Spleen (tissue), 11 donors: ENCODE data around the gene CAMK1D. TPM values are rescaled to one million over a fixed set of nuclear protein-coding genes. Genes with fewer than 3 reads are reported as not detected.
"Not testable (repeated sequence)": the region's sequence is repeated elsewhere in the genome, so short reads cannot be mapped to it uniquely, and the experiment has no call there.

Experiments used
- DNase-seq: peaks from one replicate; pipeline ENCODE4 v3.0.0-alpha.2; 2020
- H3K27ac ChIP-seq, 8 donors: fragments of 200-600 bp; sonication (generic) in 7 of 8; 1 replicate in 4 of 8; 2 replicates in 4 of 8; pipeline versions ENCODE4 v1.5.0 to v1.8.0; 2016 to 2021; ENCODE audit warnings: inconsistent platforms in 4 of 8, mild to moderate bottlenecking in 4 of 8, moderate library complexity in 1 of 8
- H3K27me3 ChIP-seq, 7 donors: fragments of 200-600 bp; sonication (generic) in 6 of 7; replicated peaks in 1 of 7; 1 replicate in 4 of 7; 2 replicates in 3 of 7; pipeline versions ENCODE4 v1.5.0 to v1.8.0; 2016 to 2021; ENCODE audit warnings: inconsistent platforms in 3 of 7, mild to moderate bottlenecking in 1 of 7
- H3K36me3 ChIP-seq, 6 donors: fragments of 200-600 bp; sonication (generic) in 5 of 6; 1 replicate in 4 of 6; 2 replicates in 2 of 6; pipeline versions ENCODE4 v1.5.0 to v1.8.0; 2016 to 2021; ENCODE audit warnings: inconsistent platforms in 2 of 6
- H3K4me1 ChIP-seq, 6 donors: fragments of 200-600 bp; sonication (generic) in 5 of 6; 1 replicate in 3 of 6; 2 replicates in 3 of 6; pipeline versions ENCODE4 v1.5.0 to v1.8.0; 2016 to 2021; ENCODE audit warnings: inconsistent platforms in 3 of 6
- H3K4me3 ChIP-seq, 8 donors: fragments of 200-600 bp; sonication (generic) in 7 of 8; 1 replicate in 4 of 8; 2 replicates in 4 of 8; pipeline versions ENCODE4 v1.5.0 to v1.8.0; 2016 to 2021; ENCODE audit warnings: inconsistent platforms in 4 of 8, mild to moderate bottlenecking in 4 of 8, moderate library complexity in 2 of 8
- H3K9me3 ChIP-seq, 8 donors: fragments of 200-600 bp; sonication (generic) in 7 of 8; 1 replicate in 4 of 8; 2 replicates in 4 of 8; pipeline versions ENCODE4 v1.5.0 to v1.8.0; 2016 to 2021; ENCODE audit warnings: inconsistent platforms in 4 of 8
- CTCF ChIP-seq, 11 experiments: fragments of 200-600 bp in 7 of 11; fragments of 450-650 bp in 4 of 11; sonication (generic) in 4 of 11; IDR thresholded peaks in 8 of 11; conservative IDR thresholded peaks in 3 of 11; 1 replicate in 7 of 11; 2 replicates in 4 of 11; pipeline versions ENCODE4 v1.4.0 to v1.8.0; 2016 to 2021; ENCODE audit warnings: antibody characterized with exemption in 11 of 11, inconsistent platforms in 4 of 11, mild to moderate bottlenecking in 1 of 11
- POLR2A ChIP-seq, 3 donors: fragments of 450-650 bp; IDR thresholded peaks; one replicate each; pipeline ENCODE4 v1.5.1; 2017; ENCODE audit warnings: antibody characterized with exemption in 3 of 3, mild to moderate bottlenecking in 1 of 3
- POLR2AphosphoS5 ChIP-seq, 3 donors: sonication (generic); formaldehyde crosslinking; IDR thresholded peaks; one replicate each; pipeline ENCODE4 v1.5.1; 2017; ENCODE audit warnings: antibody characterized with exemption in 3 of 3
- WGBS, 5 donors: extraction: QIAGEN DNeasy Blood & Tissue Kit in 3 of 5; methylation state at CpG; one replicate each; pipeline versions ENCODE4 v1.1.5 to v1.1.7; 2013 to 2018; 5-methylcytosine and 5-hydroxymethylcytosine counted together
- intact Hi-C: fragments of 100-400 bp; cut with DNase I; formaldehyde crosslinking; loops from one replicate; pipeline ENCODE4 v1.15.0; 2023; ENCODE audit warnings: low total_unique reads
- polyA plus RNA-seq, 3 donors: library from polyadenylated mRNA; stranded (reverse); fragments of 200-250 nt; gene quantifications; one replicate each; pipeline ENCODE4 v1.2.1, GENCODE V29; 2013
- total RNA-seq, 7 donors: library from RNA; depleted of rRNA in 3 of 7; stranded (reverse); fragments of >200 nt in 3 of 7; fragmentation: NEBNext Ultra II Directional in 4 of 7; extraction: Animal tissue kit (Norgen Biotek cat#: 25700) in 4 of 7; gene quantifications; one replicate each; pipeline versions ENCODE4 v1.1.0 to v1.2.1, GENCODE V29; 2016 to 2021
- donor health status: healthy with polysubstance abuse.
- donor health status: DM: no; HTN: no; CAD: no; lungs with moderate emphysema.
- donor health status: DM: no; HTN: no; CAD: no.
- donor health status: Bipolar disorder and iron deficiency.
- donor health status: healthy.
- donor health status: DM: no; HTN: no; CAD: no.
- donor health status: DM: yes; HTN: yes; CAD: no.

The CAMK1D gene
- total and polyA plus RNA-seq, 10 donors = 6.8 to 34.5 (median 20.0) TPM

GRCh38 chr10:12849319-12850181 is 500.2 kb downstream of the CAMK1D start:
- 17 to 37% (median 19%) methylated on average over 19 to 20 of the region's 20 CpGs for WGBS, 5 donors
- Histone ChIP-seq H3K4me1 (peaks cover 0 to 23% (median 9%) of the 10 kb centered on the region in 6 donors), H3K4me3 (no peak overlapping the region), H3K27ac (no peak overlapping the region), H3K9me3 (no peaks in the 10 kb centered on the region), H3K27me3 (peaks cover 0 to 37% (median 0%) of the 10 kb centered on the region in 7 donors), H3K36me3 (no peaks in the 10 kb centered on the region)
- TF ChIP-seq POLR2A (IDR thresholded peaks at IDR 0.05) (no peak), CTCF (IDR thresholded peaks at IDR 0.05 in 8 of 11, conservative IDR thresholded peaks at IDR 0.05 in 3 of 11) (no peak), POLR2AphosphoS5 (IDR thresholded peaks at IDR 0.05) (no peak)
- intact Hi-C loops = no loop called here
- no peak for DNase-seq

DNA sequence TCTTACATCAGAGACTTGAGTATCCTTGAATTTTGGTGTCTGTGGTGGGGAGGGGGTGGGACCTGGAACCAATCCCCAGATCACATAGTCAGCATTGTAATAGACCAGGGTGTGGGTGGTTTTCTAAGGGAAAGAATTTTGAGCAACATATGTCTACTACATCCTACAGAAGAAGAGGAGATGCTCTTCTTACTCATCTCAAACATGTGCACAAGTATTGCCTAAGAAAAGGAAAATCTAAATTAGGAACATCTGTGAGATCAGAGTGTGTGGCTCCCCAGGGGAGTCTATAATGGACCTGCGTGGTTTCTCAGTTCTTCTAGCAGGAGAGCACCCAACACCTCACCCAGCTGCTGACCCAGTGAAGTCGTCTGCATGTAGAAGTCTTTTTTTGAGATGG is 503.3 kb downstream of the CAMK1D start:
- WGBS, 5 donors = 67 to 91% (median 73%) methylated on average over 2 of the region's 2 CpGs
- intact Hi-C loops = no loop called here
- H3K4me1 ChIP-seq = peaks cover 0 to 14% (median 5%) of the 10 kb centered on the region in 6 donors
- peaks cover 0 to 34% (median 0%) of the 10 kb centered on the region in 7 donors for H3K27me3 ChIP-seq
- H3K4me3 ChIP-seq = no peak overlapping the region
- DNase-seq = no peak
- H3K9me3 ChIP-seq = no peaks in the 10 kb centered on the region
- no peaks in the 10 kb centered on the region for H3K36me3 ChIP-seq
- H3K27ac ChIP-seq = no peak overlapping the region
- TF ChIP-seq CTCF (IDR thresholded peaks at IDR 0.05 in 8 of 11, conservative IDR thresholded peaks at IDR 0.05 in 3 of 11) = no peak
- TF ChIP-seq POLR2AphosphoS5 (IDR thresholded peaks at IDR 0.05) = no peak
- TF ChIP-seq POLR2A (IDR thresholded peaks at IDR 0.05) = no peak

GRCh38 chr10:12854988-12855387 is 505.6 kb downstream of the CAMK1D start:
- Histone ChIP-seq H3K4me1 (peaks cover 0 to 1% (median 0%) of the 10 kb centered on the region in 6 donors), H3K27me3 (peaks cover 0 to 11% (median 0%) of the 10 kb centered on the region in 7 donors), H3K9me3 (no peaks in the 10 kb centered on the region), H3K4me3 (no peak overlapping the region), H3K36me3 (no peaks in the 10 kb centered on the region), H3K27ac (no peak overlapping the region)
- no peak for DNase-seq
- intact Hi-C loops = no loop called here
- TF ChIP-seq POLR2A (IDR thresholded peaks at IDR 0.05) (no peak), CTCF (IDR thresholded peaks at IDR 0.05 in 8 of 11, conservative IDR thresholded peaks at IDR 0.05 in 3 of 11) (no peak), POLR2AphosphoS5 (IDR thresholded peaks at IDR 0.05) (no peak)
- WGBS, 5 donors = 37 to 87% (median 42%) methylated on average over 2 of the region's 2 CpGs

DNA sequence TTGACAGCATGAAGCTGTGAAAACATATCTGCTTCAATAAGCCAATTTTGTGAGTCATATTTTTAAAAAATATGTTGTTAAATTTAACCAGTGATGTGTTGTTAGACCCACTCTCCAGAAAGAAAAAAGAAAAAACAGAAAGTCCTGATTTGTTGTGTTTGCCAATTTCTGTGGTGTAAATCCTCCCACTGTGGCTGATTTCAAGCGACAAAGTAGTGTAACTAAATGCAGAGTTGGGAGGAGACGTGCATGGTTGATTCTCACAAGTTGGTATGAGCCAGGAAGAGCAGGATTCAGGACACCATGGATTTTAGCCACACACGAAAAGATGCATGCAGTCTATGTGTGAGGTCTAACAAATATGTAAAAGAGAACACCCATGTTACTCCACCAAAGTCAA is 513.1 kb downstream of the CAMK1D start:
- H3K27me3 ChIP-seq = no peaks in the 10 kb centered on the region
- DNase-seq = no peak
- 72 to 83% (median 74%) methylated on average over 3 of the region's 3 CpGs for WGBS, 5 donors
- TF ChIP-seq POLR2A (IDR thresholded peaks at IDR 0.05) = no peak
- H3K4me3 ChIP-seq = no peak overlapping the region
- intact Hi-C loops = no loop called here
- H3K27ac ChIP-seq = no peak overlapping the region
- peaks cover 0 to 5% (median 0%) of the 10 kb centered on the region in 8 donors for H3K9me3 ChIP-seq
- H3K36me3 ChIP-seq = no peaks in the 10 kb centered on the region
- no peaks in the 10 kb centered on the region for H3K4me1 ChIP-seq

- H3K9me3 ChIP-seq, H3K4me1 ChIP-seq, intact Hi-C loops, H3K27ac ChIP-seq, DNase-seq, H3K27me3 ChIP-seq, H3K4me3 ChIP-seq, H3K36me3 ChIP-seq: not testable (repeated sequence)
- WGBS, 5 donors = 75 to 95% (median 91%) methylated on average over 6 of the region's 6 CpGs
Observed at GRCh38 chr10:12865515-12865914, 516.2 kb downstream of the CAMK1D start.
